ACC112 (cell line): ENCODE data around the gene PPP6C.
"Not testable (repeated sequence)": the region's sequence is repeated elsewhere in the genome, so short reads cannot be mapped to it uniquely, and the experiment has no call there.

ENCODE experiments used
- H2AFZ ChIP-seq: fragments of 200-600 bp; sonication (generic); one replicate; pipeline ENCODE4 v1.6.0; 2017; ENCODE audit warnings: antibody characterized with exemption, low read length; ENCODE audit not compliant: unreplicated experiment
- H3K27ac ChIP-seq: fragments of 200-600 bp; sonication (generic); 2 replicates; pipeline ENCODE4 v1.5.1; 2014; ENCODE audit warnings: low read depth, mild to moderate bottlenecking, antibody characterized with exemption, low read length, moderate library complexity
- H3K27me3 ChIP-seq: fragments of 200-600 bp; sonication (generic); 2 replicates; pipeline ENCODE4 v1.6.1; 2014; ENCODE audit warnings: mild to moderate bottlenecking, antibody characterized with exemption, low read length, moderate library complexity, mixed read lengths; ENCODE audit not compliant: insufficient read depth
- H3K36me3 ChIP-seq: fragments of 200-600 bp; sonication (generic); 2 replicates; pipeline ENCODE4 v1.6.1; 2016; ENCODE audit warnings: mild to moderate bottlenecking, antibody characterized with exemption, low read length, moderate library complexity, mixed read lengths; ENCODE audit not compliant: insufficient read depth
- H3K4me1 ChIP-seq: fragments of 200-600 bp; sonication (generic); one replicate; pipeline ENCODE4 v1.6.1; 2016; ENCODE audit warnings: low read length, mixed read lengths; ENCODE audit not compliant: insufficient read depth, unreplicated experiment, control insufficient read depth
- H3K4me3 ChIP-seq: fragments of 200-600 bp; sonication (generic); 2 replicates; pipeline ENCODE4 v1.5.1; 2014; ENCODE audit warnings: mild to moderate bottlenecking, low read depth, low read length
- H3K79me2 ChIP-seq: fragments of 200-600 bp; sonication (generic); one replicate; pipeline ENCODE4 v1.6.0; 2016; ENCODE audit warnings: low read length; ENCODE audit not compliant: control insufficient read depth, unreplicated experiment, insufficient read depth

The PPP6C gene

DNA sequence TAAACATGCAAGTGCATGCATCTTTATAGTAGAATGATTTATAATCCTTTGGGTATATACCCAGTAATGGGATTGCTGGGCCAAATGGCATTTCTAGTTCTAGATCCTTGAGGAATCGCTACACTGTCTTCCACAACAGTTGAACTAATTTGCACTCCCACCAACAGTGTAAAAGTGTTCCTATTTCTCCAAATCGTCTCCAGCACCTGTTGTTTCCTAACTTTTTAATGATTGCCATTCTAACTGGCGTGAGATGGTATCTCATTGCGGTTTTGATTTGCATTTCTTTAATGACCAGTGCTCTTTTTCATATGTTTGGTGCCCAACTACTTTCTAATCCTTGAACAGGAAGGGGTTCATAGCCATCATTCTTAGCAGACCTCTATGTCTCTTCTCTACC lies 7.8 kb downstream of the PPP6C start:
- not testable (repeated sequence) for H2AFZ ChIP-seq, H3K27me3 ChIP-seq, H3K36me3 ChIP-seq, H3K4me3 ChIP-seq, H3K27ac ChIP-seq
- peaks cover 13% of the 10 kb centered on the region for H3K4me1 ChIP-seq
- H3K79me2 ChIP-seq: peaks cover 83% of the 10 kb centered on the region

DNA sequence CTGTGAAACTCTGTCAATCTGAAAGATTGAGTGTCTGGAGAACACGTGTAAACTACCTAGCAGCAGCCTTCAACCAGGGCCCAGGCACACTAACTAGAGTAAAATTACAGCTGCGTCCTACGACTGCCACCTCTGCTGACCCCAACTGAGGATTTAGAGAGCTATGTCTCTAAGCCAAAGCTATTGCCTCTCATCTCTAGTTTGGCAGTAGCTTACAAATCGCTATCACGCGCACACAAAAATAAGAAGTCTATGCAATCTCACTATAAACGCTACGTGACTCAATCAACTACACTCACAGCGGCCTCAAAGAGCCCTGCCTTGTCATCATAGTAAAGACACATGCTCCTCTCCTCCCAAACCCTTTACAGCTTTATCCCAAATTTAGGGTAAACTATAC lies 8.7 kb downstream of the PPP6C start:
- H2AFZ ChIP-seq: no peak overlapping the region
- H3K36me3 ChIP-seq: 0 out of 2 replicates have a peak, but pooled peaks cover 3% of the 10 kb centered on the region
- H3K27me3 ChIP-seq: no peaks in the 10 kb centered on the region
- peaks cover 13% of the 10 kb centered on the region for H3K4me1 ChIP-seq
- no peak overlapping the region for H3K27ac ChIP-seq
- H3K4me3 ChIP-seq: no peak overlapping the region
- peaks cover 78% of the 10 kb centered on the region for H3K79me2 ChIP-seq

DNA sequence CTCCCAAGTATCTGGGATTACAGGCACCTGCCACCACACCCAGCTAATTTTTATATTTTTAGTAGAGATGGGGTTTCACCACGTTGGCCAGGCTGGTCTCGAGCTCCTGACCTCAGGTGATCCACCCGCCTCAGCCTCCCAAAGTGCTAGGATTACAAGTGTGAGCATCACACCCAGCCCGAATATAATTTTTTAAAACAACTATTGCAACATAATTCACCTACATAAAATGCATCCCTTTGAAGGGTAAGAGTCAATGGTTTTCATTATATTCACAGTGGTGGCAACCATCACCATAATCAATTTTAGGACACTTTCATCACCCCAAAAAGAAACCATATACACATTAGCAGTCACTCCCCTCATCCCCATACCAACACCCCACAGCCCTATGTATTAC lies 9.8 kb downstream of the PPP6C start:
- H3K4me3 ChIP-seq, H3K27ac ChIP-seq, H2AFZ ChIP-seq, H3K27me3 ChIP-seq, H3K36me3 ChIP-seq: not testable (repeated sequence)
- peaks cover 78% of the 10 kb centered on the region for H3K79me2 ChIP-seq
- peaks cover 13% of the 10 kb centered on the region for H3K4me1 ChIP-seq

DNA sequence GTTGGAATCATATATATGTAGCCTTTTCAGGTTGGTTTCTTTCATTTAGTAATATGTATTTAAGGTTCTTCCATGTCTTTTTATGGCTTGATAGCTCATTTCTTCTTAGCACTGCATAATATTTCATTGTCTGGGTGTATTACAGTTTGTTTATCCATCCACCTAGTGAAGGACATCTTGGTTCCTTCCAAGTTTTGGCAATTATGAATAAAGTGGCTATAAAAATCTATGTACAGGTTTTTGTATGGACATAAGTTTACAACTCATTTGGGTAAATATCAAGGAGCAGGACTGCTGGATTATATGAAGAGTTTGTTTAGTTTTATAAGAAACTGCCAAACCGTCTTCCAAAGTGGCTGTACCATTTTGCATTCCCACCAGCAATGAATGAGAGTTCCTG lies 11.7 kb downstream of the PPP6C start:
- Histone ChIP-seq H3K79me2 (peaks cover 70% of the 10 kb centered on the region), H3K27ac (no peak overlapping the region), H3K36me3 (peaks cover 6% of the 10 kb centered on the region; the same call in 1 of the 2 replicates), H3K4me1 (peaks cover 5% of the 10 kb centered on the region), H3K4me3 (no peak overlapping the region), H3K27me3 (no peaks in the 10 kb centered on the region), H2AFZ (no peak overlapping the region)

DNA sequence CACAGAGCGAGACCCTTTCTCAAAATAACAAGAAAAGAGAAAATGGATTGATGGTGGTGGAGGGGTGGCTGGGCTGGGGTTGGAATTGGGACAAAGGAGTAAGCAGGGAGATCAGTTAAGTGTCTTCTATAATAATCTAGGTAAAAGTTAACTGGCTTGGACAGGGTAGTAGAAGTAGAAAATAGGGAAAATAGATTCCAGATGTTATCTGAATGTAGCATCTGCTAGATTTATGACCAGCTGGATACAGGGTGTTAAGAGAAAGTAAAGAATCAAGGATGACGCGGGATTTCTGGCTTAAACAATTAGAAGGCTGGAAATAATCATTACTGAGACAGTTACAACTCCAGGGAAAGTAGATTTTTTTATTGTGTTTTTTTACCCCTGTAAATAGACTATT lies 13.0 kb downstream of the PPP6C start:
- peaks cover 6% of the 10 kb centered on the region; the same call in 1 of the 2 replicates for H3K36me3 ChIP-seq
- peaks cover 69% of the 10 kb centered on the region for H3K79me2 ChIP-seq
- H2AFZ ChIP-seq: no peak overlapping the region
- peaks cover 7% of the 10 kb centered on the region for H3K4me1 ChIP-seq
- H3K27me3 ChIP-seq: no peaks in the 10 kb centered on the region
- no peak overlapping the region for H3K4me3 ChIP-seq
- H3K27ac ChIP-seq: no peak overlapping the region

DNA sequence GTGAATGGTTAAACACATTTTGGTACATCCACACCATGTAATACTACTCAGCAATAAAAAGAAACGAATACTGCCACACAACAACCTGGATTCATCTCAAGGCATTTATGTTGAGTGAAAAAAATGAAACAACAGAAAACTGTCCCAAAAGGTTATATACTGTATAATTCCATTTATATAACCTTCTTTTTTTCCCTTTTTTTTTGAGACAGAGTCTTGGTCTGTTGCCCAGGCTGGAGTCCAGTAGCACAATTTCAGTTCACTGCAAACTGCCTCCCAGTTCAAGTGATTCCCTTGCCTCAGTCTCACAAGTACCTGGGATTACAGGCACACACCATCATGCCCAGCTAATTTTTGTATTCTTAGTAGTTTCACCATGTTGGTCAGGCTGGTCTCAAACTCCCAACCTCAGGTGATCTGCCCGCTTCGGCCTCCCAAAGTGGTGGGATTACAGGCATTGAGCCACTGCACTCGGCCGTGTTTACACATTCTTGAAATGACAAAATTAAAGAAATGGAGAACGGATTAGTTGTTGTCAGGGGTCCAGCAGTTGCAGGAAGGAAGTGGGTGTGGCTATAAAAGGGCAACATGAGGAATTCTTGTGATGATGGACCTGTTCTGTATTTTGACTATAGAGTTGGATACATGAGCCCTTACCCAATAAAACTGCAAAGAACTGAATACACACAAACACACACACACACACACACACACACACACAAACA lies 17.4 kb downstream of the PPP6C start:
- Histone ChIP-seq H3K4me3 (no peak overlapping the region), H3K27ac (no peak overlapping the region), H3K79me2 (peaks cover 33% of the 10 kb centered on the region), H2AFZ (no peak overlapping the region), H3K4me1 (peaks cover 13% of the 10 kb centered on the region), H3K36me3 (peaks cover 16% of the 10 kb centered on the region), H3K27me3 (no peaks in the 10 kb centered on the region)

DNA sequence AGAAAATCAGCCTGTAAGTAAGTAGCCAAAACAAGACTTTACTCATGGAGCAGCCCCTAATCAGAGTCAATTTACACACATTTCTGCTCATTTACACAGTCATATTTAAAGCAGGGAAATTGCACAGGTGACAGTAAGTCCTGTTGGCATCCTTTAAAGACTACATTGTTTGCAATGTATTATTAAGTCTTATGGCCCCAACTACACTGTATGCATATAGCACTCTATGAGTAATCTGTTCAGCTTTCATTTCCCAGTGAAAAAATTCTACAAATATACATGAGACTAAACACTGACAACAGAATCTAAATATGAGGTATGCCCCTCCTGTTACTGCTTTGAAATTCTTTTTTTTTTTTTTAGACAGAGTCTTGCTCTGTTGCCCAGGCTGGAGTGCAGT lies 19.7 kb downstream of the PPP6C start:
- H3K27me3 ChIP-seq: no peaks in the 10 kb centered on the region
- H3K36me3 ChIP-seq: peaks cover 16% of the 10 kb centered on the region
- H3K4me1 ChIP-seq: peaks cover 22% of the 10 kb centered on the region
- H3K79me2 ChIP-seq: peaks cover 26% of the 10 kb centered on the region
- H3K4me3 ChIP-seq: no peak overlapping the region
- no peak overlapping the region for H2AFZ ChIP-seq
- no peak overlapping the region for H3K27ac ChIP-seq

DNA sequence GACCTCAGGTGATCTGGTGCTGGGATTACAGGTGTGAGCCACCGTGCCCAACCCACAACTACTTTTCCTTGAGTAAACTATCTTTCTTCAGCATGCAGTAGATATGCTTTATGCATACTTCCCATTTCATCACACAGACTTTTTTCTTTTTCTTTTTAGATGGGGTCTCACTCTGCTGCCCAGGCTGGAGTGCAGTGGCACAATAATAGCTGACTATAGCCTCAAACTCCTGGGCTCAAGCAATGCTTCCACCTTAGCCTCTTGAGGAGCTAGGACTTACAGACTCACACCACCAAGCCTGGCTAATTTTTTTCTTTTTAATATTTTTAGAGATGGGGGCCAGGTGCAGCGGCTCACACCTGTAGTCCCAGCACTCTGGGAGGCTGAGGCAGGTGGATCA lies 22.8 kb downstream of the PPP6C start:
- Histone ChIP-seq H3K36me3 (peaks cover 13% of the 10 kb centered on the region; the same call in 1 of the 2 replicates), H3K4me3 (no peak overlapping the region), H3K27ac (no peak overlapping the region), H3K27me3 (no peaks in the 10 kb centered on the region), H3K4me1 (peaks cover 18% of the 10 kb centered on the region), H2AFZ (no peak overlapping the region), H3K79me2 (peaks cover 12% of the 10 kb centered on the region)

DNA sequence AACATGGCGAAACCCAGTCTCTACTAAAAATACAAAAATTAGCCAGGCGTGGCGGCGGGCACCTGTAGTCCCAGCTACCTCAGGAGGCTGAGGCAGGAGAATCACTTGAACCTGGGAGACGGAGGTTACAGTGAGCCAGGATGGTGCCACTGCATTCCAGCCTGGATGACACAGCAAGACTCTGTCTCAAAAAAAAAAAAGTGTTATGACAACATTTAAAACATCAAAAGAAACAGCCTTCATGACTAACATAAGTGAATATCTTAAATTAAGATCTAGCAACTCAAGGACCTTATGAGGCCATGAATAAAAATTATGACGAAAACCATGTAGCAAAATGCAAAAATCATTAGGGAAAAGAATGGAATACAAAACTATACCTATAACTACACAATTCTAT lies 26.7 kb downstream of the PPP6C start:
- not testable (repeated sequence) for H3K27ac ChIP-seq, H3K27me3 ChIP-seq, H2AFZ ChIP-seq, H3K4me3 ChIP-seq, H3K36me3 ChIP-seq
- peaks cover 23% of the 10 kb centered on the region for H3K4me1 ChIP-seq
- H3K79me2 ChIP-seq: peaks cover 20% of the 10 kb centered on the region

DNA sequence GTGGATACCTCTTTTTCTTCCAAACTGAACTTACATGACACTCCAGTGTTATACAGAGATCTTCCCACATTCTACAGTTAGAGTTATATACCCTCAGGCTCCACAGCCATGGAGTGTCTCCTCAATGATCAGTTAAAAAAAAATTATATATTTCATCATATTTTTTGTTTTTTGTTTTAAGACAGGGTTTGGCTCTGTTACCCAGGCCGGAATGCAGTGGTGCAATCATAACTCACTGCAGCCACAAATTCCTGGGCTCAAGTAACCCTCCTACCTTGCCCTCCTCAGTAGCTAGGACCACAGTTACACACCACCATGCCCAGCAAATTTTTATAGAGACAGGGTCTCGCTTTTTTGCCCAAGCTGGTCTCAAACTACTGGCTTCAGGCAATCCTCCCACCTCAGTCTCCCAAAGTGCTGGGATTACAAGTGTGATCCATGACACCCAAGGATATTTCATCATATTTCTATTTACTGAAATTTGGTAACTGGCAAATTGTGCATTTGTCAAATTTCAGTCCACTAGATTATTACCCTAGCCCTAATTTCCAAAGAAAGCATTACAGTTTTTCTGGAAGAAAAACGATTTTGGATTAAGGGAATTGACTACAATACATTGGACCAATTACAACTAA lies 28.2 kb downstream of the PPP6C start:
- H3K79me2 ChIP-seq: peaks cover 20% of the 10 kb centered on the region
- 0 out of 2 replicates have a peak, but pooled peaks cover 6% of the 10 kb centered on the region for H3K36me3 ChIP-seq
- H3K4me1 ChIP-seq: peaks cover 19% of the 10 kb centered on the region
- no peak overlapping the region for H3K4me3 ChIP-seq
- no peaks in the 10 kb centered on the region for H3K27me3 ChIP-seq
- peak overlapping the region; percentile 43 for H3K27ac ChIP-seq
- no peak overlapping the region for H2AFZ ChIP-seq

DNA sequence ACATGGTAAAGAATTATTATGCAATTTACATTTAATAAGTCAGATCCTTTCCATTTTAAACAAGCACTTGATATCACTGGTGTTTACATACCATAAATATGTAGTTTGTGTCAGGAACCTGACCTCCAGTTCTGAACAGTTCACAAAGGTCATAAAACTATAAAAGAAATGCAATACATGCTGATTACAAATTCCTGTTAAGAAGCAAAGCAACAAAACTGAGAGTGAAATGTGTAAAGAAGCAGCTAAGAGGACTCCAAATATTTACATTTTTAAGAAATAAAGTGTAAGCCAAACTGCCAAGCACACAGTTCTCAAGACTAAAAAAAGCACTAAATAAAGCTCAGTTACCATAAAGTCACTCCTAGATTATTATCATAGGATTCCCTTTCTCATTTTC lies 28.9 kb downstream of the PPP6C start:
- Histone ChIP-seq H3K79me2 (peaks cover 19% of the 10 kb centered on the region), H3K27me3 (no peaks in the 10 kb centered on the region), H3K4me3 (no peak overlapping the region), H3K36me3 (0 out of 2 replicates have a peak, but pooled peaks cover 6% of the 10 kb centered on the region), H2AFZ (no peak overlapping the region), H3K27ac (peak overlapping the region; percentile 23), H3K4me1 (peaks cover 14% of the 10 kb centered on the region)
